Esophagus muscularis mucosa (tissue), 4 donors: ENCODE data around the gene PDIA2. TPM values are rescaled to one million over a fixed set of nuclear protein-coding genes. Genes with fewer than 3 reads are reported as not detected.

Source experiments
- DNase-seq: peaks from one replicate; pipeline ENCODE4 v3.0.0-alpha.2; 2017; ENCODE audit errors: extremely low spot score
- H3K27ac ChIP-seq, 4 donors: fragments of 200-600 bp; sonication (generic); replicated peaks in 1 of 4; 1 replicate in 3 of 4; 2 replicates in 1 of 4; pipeline ENCODE4 v1.5.1; 2016 to 2019; ENCODE audit warnings: mild to moderate bottlenecking in 1 of 4
- H3K27me3 ChIP-seq, 4 donors: fragments of 200-600 bp; sonication (generic); one replicate each; pipeline versions ENCODE4 v1.5.1 to v1.6.0; 2016 to 2019
- H3K36me3 ChIP-seq, 4 donors: fragments of 200-600 bp; sonication (generic); one replicate each; pipeline ENCODE4 v1.5.1; 2016 to 2019
- H3K4me1 ChIP-seq, 4 donors: fragments of 200-600 bp; sonication (generic); one replicate each; pipeline ENCODE4 v1.5.1; 2016 to 2019
- H3K4me3 ChIP-seq, 4 donors: fragments of 200-600 bp; sonication (generic); 1 replicate in 2 of 4; 2 replicates in 2 of 4; pipeline ENCODE4 v1.5.1; 2016 to 2019; ENCODE audit warnings: mild to moderate bottlenecking in 4 of 4, moderate library complexity in 1 of 4
- H3K9me3 ChIP-seq, 4 donors: fragments of 200-600 bp; sonication (generic); 1 replicate in 3 of 4; 2 replicates in 1 of 4; pipeline ENCODE4 v1.5.1; 2016 to 2019
- CTCF ChIP-seq, 3 experiments: fragments of 200-600 bp in 2 of 3; fragments of 450-650 bp in 1 of 3; sonication (generic) in 2 of 3; IDR thresholded peaks; one replicate each; pipeline ENCODE4 v1.5.1; 2017 to 2019; ENCODE audit warnings: antibody characterized with exemption in 3 of 3, mild to moderate bottlenecking in 2 of 3, moderate library complexity in 1 of 3
- EP300 ChIP-seq: sonication (generic); formaldehyde crosslinking; IDR thresholded peaks from one replicate; pipeline ENCODE4 v1.6.1; 2017; ENCODE audit warnings: antibody characterized with exemption
- POLR2A ChIP-seq: fragments of 450-650 bp; IDR thresholded peaks from one replicate; pipeline ENCODE4 v1.6.1; 2017; ENCODE audit warnings: antibody characterized with exemption, moderate library complexity, mild to moderate bottlenecking, low read depth
- POLR2AphosphoS5 ChIP-seq, 2 donors: sonication (generic); formaldehyde crosslinking; IDR thresholded peaks; one replicate each; pipeline ENCODE4 v1.6.1; 2017; ENCODE audit warnings: antibody characterized with exemption in 2 of 2
- WGBS: methylation state at CpG from one replicate; pipeline ENCODE4 v1.1.5; 2018; 5-methylcytosine and 5-hydroxymethylcytosine counted together
- intact Hi-C: fragments of 100-400 bp; cut with DNase I; formaldehyde crosslinking; loops from one replicate; pipeline ENCODE4 v1.15.1; 2023
- total RNA-seq, 4 donors: library from RNA; depleted of rRNA; stranded (reverse); fragments of >200 nt; gene quantifications; one replicate each; pipeline versions ENCODE4 v1.1.0 to v1.2.1, GENCODE V29; 2016

Gene PDIA2
- total RNA-seq, 4 donors from 2014 or later = 0.23 to 1.2 (median 1.0) TPM; not detected in 1

- 80% methylated on average over 8 of the region's 24 CpGs for WGBS
- peaks cover under 1 to 23% (median 15%) of the 10 kb centered on the region in 4 donors for H3K36me3 ChIP-seq
- H3K27ac ChIP-seq = no peak overlapping the region
- no peak for TF ChIP-seq CTCF (IDR thresholded peaks at IDR 0.05)
- no peak for TF ChIP-seq EP300
- TF ChIP-seq POLR2AphosphoS5 (IDR thresholded peaks at IDR 0.05) = no peak
- TF ChIP-seq POLR2A = no peak
- H3K4me3 ChIP-seq = no peak overlapping the region
- peaks cover 0 to 9% (median 4%) of the 10 kb centered on the region in 4 donors for H3K4me1 ChIP-seq
- peaks cover 0 to 4% (median 0%) of the 10 kb centered on the region in 4 donors for H3K27me3 ChIP-seq
- DNase-seq = no peak
- intact Hi-C loops = no loop called here
- no peaks in the 10 kb centered on the region for H3K9me3 ChIP-seq
These were observed 13.7 kb upstream of the PDIA2 start for GRCh38 chr16:269061-269796.

DNA sequence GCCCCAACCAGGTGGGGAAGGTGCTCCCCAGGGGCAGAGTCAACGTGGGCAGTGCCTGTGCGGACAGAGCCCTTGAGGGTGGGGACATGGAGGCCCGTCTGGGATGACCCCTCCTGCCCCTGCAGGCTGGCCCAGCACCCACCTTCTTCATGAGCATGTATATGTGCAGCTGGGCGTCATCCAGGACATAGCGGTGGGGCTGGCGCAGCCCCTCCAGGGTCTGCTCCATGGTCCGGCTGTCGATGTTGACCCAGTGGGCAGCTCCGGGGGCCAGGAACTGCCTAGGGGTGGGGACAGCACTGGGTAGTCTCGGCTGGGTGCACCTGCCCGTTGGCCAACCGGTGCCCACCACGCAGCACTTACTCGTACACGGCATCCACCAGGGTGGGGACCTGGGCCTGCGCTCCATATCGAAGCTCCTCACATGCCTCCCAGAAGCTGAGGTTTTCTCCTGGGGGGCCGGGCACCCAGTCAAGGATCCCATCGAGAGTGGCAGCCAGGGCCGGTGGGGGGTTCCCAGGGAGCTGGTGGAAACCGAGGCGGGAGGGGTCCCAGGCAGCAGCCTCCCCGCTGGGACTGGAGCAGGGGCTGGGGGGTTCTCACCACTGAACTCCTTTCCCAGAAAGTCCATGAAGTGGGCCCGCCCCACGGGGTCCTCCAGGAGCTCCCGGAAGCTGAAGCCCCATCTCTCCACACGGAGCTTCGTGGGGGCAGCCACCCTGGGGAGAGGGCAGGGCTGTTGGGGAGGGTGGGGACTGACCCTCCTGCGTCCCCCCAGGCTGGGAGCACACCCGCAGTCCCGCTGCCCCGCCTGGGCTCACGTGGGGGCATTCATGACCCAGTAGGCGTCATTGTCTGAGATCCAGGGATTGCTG, 12.3 kb upstream of the PDIA2 start:
- intact Hi-C loops = no loop called here
- no peak for DNase-seq
- TF ChIP-seq EP300 = no peak
- TF ChIP-seq CTCF (IDR thresholded peaks at IDR 0.05) = no peak
- Histone ChIP-seq H3K27ac (no peak overlapping the region), H3K9me3 (no peaks in the 10 kb centered on the region), H3K36me3 (peaks cover 0 to 9% (median 3%) of the 10 kb centered on the region in 4 donors), H3K27me3 (peaks cover 0 to 15% (median 0%) of the 10 kb centered on the region in 4 donors), H3K4me1 (peaks cover 10 to 22% (median 17%) of the 10 kb centered on the region in 4 donors), H3K4me3 (no peak overlapping the region)
- WGBS = 85% methylated on average over 21 of the region's 34 CpGs

DNA sequence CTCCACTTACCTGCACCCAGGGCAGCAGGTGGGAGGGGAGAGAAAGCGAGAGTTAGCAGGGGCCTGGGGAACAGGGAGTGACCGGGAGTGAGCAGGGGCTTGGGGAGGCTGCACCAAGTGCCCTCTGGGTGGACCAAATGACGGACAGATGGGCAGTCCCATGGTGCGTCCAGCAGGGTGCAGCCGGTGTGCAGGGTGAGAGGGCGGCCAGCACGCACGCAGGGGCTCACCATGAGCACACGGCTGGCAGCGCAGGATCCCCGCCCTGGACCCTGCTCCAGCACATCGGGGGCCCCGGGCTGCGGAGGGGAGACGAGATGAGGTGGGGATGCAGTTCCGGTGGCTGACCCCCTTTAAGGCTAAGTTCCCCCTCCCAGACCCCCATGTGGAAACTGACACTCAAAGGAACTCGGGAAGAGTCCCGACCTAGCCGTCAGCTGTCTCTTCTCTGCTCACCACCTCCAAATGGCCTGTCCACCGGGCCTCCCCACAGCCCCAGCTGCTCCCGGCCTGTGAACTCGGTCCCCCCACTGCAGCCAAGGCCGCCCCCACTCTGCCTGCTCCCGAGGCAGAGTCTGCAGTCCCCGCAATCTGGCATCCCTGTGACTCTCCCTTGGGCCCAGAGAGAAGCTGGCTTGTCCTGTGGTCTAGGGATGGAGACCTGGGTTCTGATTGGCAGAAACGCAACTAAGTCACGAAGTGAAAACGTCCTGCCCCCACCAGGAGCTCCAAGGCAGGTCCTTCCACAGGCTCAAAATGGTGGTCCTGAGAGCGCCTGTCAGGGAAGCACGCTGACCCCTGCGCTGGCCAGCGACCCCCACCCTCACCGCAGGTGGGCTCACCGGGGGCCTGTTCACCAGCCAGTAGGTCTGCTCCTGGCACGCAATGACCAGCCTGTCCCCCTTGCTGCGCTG, 10.1 kb upstream of the PDIA2 start:
- Histone ChIP-seq H3K36me3 (peaks cover 0 to 7% (median 2%) of the 10 kb centered on the region in 4 donors), H3K4me1 (peaks cover 10 to 24% (median 18%) of the 10 kb centered on the region in 4 donors), H3K27me3 (peaks cover 0 to 19% (median 0%) of the 10 kb centered on the region in 4 donors), H3K4me3 (no peak overlapping the region), H3K9me3 (no peaks in the 10 kb centered on the region), H3K27ac (no peak overlapping the region)
- DNase-seq = no peak
- WGBS = 85% methylated on average over 25 of the region's 36 CpGs
- TF ChIP-seq POLR2A (no peak), EP300 (no peak), CTCF (IDR thresholded peaks at IDR 0.05) (no peak), POLR2AphosphoS5 (IDR thresholded peaks at IDR 0.05) (no peak)
- intact Hi-C loops = no loop called here

DNA sequence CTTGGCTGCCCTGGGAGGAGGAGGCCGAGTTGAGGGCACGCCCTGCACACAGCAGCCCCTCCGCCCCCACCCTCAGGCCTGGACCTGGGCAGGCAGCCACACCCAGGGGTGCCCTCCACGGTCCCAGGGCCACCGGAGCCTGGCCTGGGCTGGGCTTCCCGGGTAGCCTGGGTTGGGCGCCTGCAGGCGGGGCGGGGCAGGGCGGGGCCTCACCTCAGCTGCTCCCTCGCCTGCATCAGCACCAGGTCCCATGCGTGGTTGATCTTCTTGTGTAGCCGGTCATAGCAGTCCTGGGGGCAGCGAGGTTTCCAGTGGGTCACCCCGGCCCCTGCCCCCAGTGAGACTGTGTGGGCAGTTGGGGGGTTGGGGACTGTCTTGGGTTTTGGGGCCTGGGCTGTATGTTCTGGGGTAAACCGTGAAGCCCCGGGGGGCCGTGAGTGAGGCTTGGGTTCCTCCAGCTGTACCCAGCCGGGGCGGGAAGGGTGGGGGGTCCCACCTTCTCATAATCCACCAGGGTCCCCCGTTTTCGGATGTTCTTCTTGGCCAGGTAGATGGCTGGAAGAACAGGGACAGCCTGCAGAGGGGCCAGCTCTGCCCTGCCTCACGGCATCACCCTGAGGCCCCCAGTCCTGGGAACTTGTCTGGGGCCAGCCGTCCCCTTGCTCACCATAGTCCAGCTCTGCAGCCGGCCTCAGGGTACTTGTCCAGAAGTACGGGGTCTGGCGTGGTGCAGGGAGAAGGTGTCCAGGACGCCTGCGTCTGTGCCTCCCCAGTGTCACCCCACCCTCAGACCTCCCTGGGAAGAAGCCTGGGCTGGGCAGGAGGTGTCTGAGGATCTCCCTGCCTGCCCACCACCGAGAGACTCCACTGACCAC, 9.2 kb upstream of the PDIA2 start:
- Histone ChIP-seq H3K27ac (no peak overlapping the region), H3K36me3 (peaks cover 0 to 7% (median 2%) of the 10 kb centered on the region in 4 donors), H3K9me3 (no peaks in the 10 kb centered on the region), H3K27me3 (peaks cover 0 to 19% (median 0%) of the 10 kb centered on the region in 4 donors), H3K4me3 (no peak overlapping the region), H3K4me1 (peaks cover 10 to 24% (median 18%) of the 10 kb centered on the region in 4 donors)
- intact Hi-C loops = no loop called here
- no peak for TF ChIP-seq POLR2A
- TF ChIP-seq EP300 = no peak
- TF ChIP-seq POLR2AphosphoS5 (IDR thresholded peaks at IDR 0.05) = no peak
- no peak for TF ChIP-seq CTCF (IDR thresholded peaks at IDR 0.05)
- WGBS = 78% methylated on average over 6 of the region's 30 CpGs
- DNase-seq = no peak
